ENCODE measurements around the gene DBF4B. TPM values are rescaled to one million over a fixed set of nuclear protein-coding genes. Genes with fewer than 3 reads are reported as not detected.

Gene DBF4B
- total RNA-seq, 3 donors from 2014 or later, result 4.9 to 10.2 (median 7.2) TPM

DNA sequence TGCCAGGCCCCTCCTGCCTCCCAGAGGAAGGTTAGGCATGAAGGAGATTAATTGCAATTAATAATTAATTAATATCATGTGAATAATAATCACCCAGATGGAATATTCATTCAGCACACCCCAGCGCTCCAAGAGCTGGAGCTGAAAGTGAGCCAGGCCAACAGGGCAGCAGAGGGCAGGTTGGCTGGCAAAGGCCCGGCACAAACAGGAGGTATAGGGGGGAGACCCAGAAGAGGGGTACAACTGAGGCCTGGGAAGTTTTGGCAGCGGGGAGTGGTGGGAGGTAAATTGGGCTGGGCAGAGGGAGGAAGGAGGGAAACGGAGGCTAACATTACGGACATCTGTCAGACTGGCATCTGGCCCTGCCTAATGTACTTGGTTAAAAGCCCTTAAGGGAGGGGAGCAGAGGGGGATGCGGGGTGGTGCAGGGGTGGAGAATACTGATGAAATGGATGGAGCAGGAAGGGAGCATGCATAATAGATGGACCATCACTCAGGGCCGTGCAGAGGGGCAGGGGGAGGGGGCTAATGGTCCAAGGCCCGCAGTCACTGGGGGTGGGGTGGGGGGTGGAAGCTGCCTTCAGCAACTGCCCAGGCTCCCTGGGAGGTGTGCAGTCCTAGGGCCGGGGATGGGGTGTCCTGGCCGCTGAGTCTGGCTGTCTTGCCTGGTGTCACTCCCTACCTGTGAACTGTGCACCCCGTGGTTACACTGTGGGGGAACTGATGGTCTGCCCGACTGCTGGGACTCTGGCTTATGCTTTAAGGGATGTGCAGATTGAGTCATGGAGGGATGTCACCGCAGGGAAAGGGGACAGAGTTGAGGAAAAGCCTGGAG is 52.2 kb downstream of the DBF4B start:
- intact Hi-C loops (cut with DNase I, micrococcal nuclease), result no loop called here
- DNase-seq (no peak), ATAC-seq (no peak)
- Histone ChIP-seq H3K9me3 (no peaks in the 10 kb centered on the region), H3K36me3 (ENCODE audit: low read depth) (no peaks in the 10 kb centered on the region), H3K4me1 (ENCODE audit: low read depth) (peaks cover 8% of the 10 kb centered on the region), H3K4me3 (no peak overlapping the region)
- TF ChIP-seq, protein P1, sequence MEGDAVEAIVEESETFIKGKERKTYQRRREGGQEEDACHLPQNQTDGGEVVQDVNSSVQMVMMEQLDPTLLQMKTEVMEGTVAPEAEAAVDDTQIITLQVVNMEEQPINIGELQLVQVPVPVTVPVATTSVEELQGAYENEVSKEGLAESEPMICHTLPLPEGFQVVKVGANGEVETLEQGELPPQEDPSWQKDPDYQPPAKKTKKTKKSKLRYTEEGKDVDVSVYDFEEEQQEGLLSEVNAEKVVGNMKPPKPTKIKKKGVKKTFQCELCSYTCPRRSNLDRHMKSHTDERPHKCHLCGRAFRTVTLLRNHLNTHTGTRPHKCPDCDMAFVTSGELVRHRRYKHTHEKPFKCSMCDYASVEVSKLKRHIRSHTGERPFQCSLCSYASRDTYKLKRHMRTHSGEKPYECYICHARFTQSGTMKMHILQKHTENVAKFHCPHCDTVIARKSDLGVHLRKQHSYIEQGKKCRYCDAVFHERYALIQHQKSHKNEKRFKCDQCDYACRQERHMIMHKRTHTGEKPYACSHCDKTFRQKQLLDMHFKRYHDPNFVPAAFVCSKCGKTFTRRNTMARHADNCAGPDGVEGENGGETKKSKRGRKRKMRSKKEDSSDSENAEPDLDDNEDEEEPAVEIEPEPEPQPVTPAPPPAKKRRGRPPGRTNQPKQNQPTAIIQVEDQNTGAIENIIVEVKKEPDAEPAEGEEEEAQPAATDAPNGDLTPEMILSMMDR (IDR thresholded peaks at IDR 0.05), result no peak

DNA sequence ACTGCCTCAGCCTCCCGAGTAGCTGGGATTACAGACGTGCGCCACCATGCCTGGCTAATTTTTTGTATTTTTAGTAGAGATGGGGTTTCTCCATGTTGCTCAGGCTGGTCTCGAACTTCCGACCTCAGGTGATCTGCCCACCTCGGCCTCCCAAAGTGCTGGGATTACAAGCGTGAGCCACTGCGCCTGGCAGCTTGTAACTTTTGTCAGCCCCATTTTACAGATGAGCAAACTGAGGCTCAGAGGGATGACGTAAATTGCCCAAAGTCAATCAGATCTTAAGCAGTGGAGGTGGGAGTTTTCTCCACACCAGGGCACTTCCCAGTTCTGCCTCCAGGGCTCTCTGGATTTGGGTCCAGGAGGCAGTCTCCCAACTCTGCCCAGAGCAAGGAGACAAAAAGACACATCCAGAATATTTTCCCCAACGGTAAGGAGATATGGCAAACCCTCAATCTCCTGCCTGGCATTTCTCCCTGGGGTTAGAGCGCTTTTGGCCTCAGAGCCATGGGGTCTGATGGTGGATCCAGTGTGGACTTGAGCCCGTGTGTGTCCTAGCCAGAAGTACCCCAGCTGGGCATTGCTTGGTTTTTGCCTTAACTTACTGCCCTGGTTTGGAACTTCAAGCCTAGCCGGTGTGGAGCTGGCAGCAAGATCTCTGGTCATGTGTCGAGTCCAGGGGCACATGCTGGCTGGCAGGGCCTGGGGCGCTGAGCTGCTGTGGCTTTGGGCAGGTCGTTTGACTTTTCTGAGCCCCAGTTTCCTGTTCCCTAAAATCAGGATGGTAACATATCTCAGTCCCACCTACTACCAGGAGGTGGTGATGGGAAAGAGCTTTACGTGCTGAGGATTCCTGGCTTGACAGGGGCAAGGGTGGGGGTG is 53.7 kb downstream of the DBF4B start:
- TF ChIP-seq, protein P1 (IDR thresholded peaks at IDR 0.05), result no peak
- H3K9me3 ChIP-seq, result no peaks in the 10 kb centered on the region
- peaks cover 8% of the 10 kb centered on the region for H3K4me1 ChIP-seq (ENCODE audit: low read depth)
- no peak for DNase-seq
- intact Hi-C loops (cut with DNase I, micrococcal nuclease), result no loop called here
- ATAC-seq, result no peak
- H3K4me3 ChIP-seq, result no peak overlapping the region
- no peaks in the 10 kb centered on the region for H3K36me3 ChIP-seq (ENCODE audit: low read depth)

DNA sequence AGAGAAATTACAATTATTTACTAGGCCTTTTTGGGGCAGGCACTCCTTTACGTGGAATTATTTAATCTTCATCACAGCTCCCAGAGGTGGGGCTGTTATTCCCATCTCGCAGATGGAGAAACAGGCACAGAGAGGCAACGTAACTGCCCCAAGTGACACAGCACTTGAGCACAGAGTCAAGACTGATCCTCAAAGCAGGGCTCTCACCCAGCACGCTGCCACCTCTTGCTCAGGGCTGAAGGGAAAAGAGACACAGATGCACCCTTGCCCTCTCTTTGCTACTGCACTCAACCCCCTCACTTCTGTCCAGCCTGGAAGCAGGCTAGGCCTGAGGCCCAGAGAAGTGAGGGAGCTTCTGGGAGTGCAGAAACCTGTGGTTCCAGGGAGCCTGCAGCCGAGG is 54.7 kb downstream of the DBF4B start:
- H3K4me1 ChIP-seq (ENCODE audit: low read depth), result peaks cover 8% of the 10 kb centered on the region
- no peak for ATAC-seq
- H3K36me3 ChIP-seq (ENCODE audit: low read depth), result no peaks in the 10 kb centered on the region
- intact Hi-C loops (cut with DNase I, micrococcal nuclease), result no loop called here
- H3K4me3 ChIP-seq, result no peak overlapping the region
- no peaks in the 10 kb centered on the region for H3K9me3 ChIP-seq
- TF ChIP-seq, protein P1 (IDR thresholded peaks at IDR 0.05), result no peak
- DNase-seq, result no peak

DNA sequence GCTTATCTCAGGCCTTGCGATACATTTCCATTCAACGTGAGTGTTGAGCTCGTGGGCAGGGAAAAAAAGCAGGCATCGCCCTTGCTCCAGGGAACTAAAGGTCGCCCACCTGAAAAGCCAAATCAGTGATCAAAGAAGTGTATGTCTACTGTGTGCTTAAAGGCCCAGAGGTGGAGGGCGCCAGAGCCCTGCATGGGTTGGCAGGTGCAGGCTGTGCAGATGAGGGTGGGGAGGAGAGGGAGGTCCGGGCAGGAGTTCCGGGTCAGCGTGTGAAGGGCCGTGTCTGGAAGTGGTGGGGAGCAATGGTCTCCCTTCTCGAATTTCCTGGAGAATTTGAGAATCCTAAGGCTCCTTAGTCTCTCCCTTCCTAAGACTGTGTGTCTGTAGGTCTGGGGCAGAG is 57.5 kb downstream of the DBF4B start:
- intact Hi-C loops (cut with DNase I, micrococcal nuclease), result no loop called here
- H3K4me3 ChIP-seq, result no peak overlapping the region
- ATAC-seq, result no peak
- H3K4me1 ChIP-seq (ENCODE audit: low read depth), result no peaks in the 10 kb centered on the region
- no peaks in the 10 kb centered on the region for H3K36me3 ChIP-seq (ENCODE audit: low read depth)
- no peak for DNase-seq
- no peaks in the 10 kb centered on the region for H3K9me3 ChIP-seq
- TF ChIP-seq, protein P1 (IDR thresholded peaks at IDR 0.05), result no peak

DNA sequence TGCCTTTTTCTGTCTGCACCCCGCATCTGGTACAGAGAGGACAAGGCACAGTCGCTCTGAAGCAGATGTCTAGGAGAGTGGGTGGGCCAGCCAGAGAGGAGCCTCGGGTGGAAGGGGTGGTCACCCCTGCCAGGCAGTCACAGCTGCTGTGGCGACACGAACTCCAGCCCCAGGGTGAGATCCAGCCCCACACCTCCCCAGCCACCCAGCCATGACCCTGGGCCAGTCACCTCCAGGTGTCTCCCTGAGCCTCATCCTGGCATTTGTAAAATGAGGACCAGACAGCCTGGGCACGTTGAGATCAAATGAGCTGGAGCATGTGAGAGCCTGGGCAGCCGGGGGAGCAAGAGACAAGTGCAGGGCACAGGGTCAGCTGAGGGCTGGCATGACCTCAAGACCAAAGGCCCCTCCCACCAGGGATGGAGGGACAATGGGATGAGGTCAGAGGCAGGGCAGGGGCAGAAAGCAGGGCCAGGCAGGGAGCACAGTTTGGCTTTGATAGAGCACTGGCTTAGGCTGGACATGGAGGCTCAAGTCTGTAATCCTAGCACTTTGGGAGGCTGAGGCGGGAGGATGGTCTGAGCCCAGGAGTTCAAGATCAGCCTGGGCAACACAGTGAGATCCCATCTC is 58.1 kb downstream of the DBF4B start:
- DNase-seq (no peak), ATAC-seq (no peak)
- Histone ChIP-seq H3K4me3 (no peak overlapping the region), H3K36me3 (ENCODE audit: low read depth) (no peaks in the 10 kb centered on the region), H3K9me3 (no peaks in the 10 kb centered on the region), H3K4me1 (ENCODE audit: low read depth) (no peaks in the 10 kb centered on the region)
- intact Hi-C loops (cut with DNase I, micrococcal nuclease), result no loop called here
- TF ChIP-seq, protein P1 (IDR thresholded peaks at IDR 0.05), result no peak
